22Rv1 (cell line): ENCODE measurements around the gene TRPM3.

Experiments used
- ZFX ChIP-seq: fragments of 450-650 bp; IDR thresholded peaks from 2 replicates; pipeline ENCODE4 v1.6.1; 2017; ENCODE audit warnings: antibody characterized with exemption, borderline replicate concordance
- TF ChIP-seq, protein P1 (sequence below): fragments of 450-650 bp; IDR thresholded peaks from 2 replicates; pipeline ENCODE4 v1.5.1; 2017; ENCODE audit warnings: mild to moderate bottlenecking

DNA sequence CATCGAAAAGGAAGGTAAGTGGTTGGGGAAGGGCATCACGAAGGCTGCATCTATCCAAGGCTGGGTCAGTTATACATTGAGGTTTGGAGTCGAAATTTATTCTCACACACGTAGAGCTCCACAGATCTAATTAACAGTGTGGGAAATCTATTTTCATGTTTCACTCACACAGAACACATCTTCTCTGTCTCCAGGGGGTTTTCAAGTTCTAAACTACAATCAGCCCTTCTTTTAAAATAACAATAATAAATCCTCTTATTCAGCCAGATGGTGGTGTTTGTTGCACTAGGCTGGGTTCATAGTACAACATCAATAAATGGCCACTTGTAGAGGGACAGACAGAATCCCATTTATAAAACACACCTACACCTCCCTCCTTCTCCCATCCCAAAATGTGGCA lies 532.4 kb downstream of the TRPM3 start:
- TF ChIP-seq, protein P1, sequence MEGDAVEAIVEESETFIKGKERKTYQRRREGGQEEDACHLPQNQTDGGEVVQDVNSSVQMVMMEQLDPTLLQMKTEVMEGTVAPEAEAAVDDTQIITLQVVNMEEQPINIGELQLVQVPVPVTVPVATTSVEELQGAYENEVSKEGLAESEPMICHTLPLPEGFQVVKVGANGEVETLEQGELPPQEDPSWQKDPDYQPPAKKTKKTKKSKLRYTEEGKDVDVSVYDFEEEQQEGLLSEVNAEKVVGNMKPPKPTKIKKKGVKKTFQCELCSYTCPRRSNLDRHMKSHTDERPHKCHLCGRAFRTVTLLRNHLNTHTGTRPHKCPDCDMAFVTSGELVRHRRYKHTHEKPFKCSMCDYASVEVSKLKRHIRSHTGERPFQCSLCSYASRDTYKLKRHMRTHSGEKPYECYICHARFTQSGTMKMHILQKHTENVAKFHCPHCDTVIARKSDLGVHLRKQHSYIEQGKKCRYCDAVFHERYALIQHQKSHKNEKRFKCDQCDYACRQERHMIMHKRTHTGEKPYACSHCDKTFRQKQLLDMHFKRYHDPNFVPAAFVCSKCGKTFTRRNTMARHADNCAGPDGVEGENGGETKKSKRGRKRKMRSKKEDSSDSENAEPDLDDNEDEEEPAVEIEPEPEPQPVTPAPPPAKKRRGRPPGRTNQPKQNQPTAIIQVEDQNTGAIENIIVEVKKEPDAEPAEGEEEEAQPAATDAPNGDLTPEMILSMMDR = no peak
- no peak for TF ChIP-seq ZFX
